Measurements from ENCODE around the gene DTWD1.

DTWD1 gene

DNA sequence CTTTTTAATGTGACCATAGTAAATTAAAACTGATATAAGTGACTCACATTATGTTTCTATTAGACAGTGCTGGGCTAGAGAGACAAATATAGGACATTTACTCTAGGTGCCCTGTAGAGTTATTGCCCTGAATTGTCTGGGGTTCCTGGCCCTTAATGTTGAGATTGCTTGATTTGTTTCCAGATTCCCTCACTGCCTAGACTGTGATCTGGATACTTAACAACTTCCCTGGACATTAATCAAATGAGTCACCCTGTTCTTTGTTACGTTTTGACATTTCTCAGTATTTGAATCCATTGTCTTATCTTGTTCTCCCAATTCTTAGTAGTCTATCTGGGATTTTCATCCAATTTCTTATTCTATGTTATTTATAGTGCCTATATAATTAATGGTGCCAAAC, 65.8 kb downstream of the DTWD1 start:
- Histone ChIP-seq H3K27ac (ENCODE audit: extremely low read depth, low read depth, low read length) (no peak overlapping the region), H3K4me1 (ENCODE audit: control insufficient read depth, insufficient read depth, low read length) (no peaks in the 10 kb centered on the region), H3K9me3 (ENCODE audit: control insufficient read depth, insufficient read depth, low read depth, low read length) (no peaks in the 10 kb centered on the region), H3K4me3 (ENCODE audit: low read depth, low read length) (no peak overlapping the region), H3K36me3 (ENCODE audit: control insufficient read depth in 2 of 2, insufficient read depth in 1 of 2, low read length in 2 of 2) (no peaks in the 10 kb centered on the region)
- TF ChIP-seq ZBTB1 (tag by site-specific recombination; IDR thresholded peaks at IDR 0.05), result no peak
- TF ChIP-seq ZIC2 (tag by site-specific recombination; IDR thresholded peaks at IDR 0.05), result no peak
- TF ChIP-seq SP2 (tag by site-specific recombination; IDR thresholded peaks at IDR 0.05), result no peak
- no peak for TF ChIP-seq KLF9 (tag by site-specific recombination; IDR thresholded peaks at IDR 0.05; ENCODE audit: low read depth)
- no peak for TF ChIP-seq KLF7 (tag by site-specific recombination; IDR thresholded peaks at IDR 0.05; ENCODE audit: borderline replicate concordance)
- no peak for TF ChIP-seq ZNF48 (tag by site-specific recombination; IDR thresholded peaks at IDR 0.05)
- TF ChIP-seq, protein P1, sequence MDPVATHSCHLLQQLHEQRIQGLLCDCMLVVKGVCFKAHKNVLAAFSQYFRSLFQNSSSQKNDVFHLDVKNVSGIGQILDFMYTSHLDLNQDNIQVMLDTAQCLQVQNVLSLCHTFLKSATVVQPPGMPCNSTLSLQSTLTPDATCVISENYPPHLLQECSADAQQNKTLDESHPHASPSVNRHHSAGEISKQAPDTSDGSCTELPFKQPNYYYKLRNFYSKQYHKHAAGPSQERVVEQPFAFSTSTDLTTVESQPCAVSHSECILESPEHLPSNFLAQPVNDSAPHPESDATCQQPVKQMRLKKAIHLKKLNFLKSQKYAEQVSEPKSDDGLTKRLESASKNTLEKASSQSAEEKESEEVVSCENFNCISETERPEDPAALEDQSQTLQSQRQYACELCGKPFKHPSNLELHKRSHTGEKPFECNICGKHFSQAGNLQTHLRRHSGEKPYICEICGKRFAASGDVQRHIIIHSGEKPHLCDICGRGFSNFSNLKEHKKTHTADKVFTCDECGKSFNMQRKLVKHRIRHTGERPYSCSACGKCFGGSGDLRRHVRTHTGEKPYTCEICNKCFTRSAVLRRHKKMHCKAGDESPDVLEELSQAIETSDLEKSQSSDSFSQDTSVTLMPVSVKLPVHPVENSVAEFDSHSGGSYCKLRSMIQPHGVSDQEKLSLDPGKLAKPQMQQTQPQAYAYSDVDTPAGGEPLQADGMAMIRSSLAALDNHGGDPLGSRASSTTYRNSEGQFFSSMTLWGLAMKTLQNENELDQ (tag by site-specific recombination; IDR thresholded peaks at IDR 0.05; ENCODE audit: low read depth), result no peak
- no peak for TF ChIP-seq ZBTB11 (tag by site-specific recombination; conservative IDR thresholded peaks at IDR 0.05; ENCODE audit: low read depth)
- TF ChIP-seq ZBTB7A (tag by site-specific recombination; IDR thresholded peaks at IDR 0.05; ENCODE audit: low read depth), result no peak
- TF ChIP-seq, protein P2, sequence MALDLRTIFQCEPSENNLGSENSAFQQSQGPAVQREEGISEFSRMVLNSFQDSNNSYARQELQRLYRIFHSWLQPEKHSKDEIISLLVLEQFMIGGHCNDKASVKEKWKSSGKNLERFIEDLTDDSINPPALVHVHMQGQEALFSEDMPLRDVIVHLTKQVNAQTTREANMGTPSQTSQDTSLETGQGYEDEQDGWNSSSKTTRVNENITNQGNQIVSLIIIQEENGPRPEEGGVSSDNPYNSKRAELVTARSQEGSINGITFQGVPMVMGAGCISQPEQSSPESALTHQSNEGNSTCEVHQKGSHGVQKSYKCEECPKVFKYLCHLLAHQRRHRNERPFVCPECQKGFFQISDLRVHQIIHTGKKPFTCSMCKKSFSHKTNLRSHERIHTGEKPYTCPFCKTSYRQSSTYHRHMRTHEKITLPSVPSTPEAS (tag by site-specific recombination; IDR thresholded peaks at IDR 0.05), result no peak
- no peak for TF ChIP-seq SCRT1 (tag by site-specific recombination; IDR thresholded peaks at IDR 0.05; ENCODE audit: borderline replicate concordance)
- no peak for TF ChIP-seq ZNF239 (tag by site-specific recombination; IDR thresholded peaks at IDR 0.05)
- TF ChIP-seq ZNF670 (tag by site-specific recombination; IDR thresholded peaks at IDR 0.05; ENCODE audit: low read depth), result no peak
- no peak for TF ChIP-seq ZBTB21 (tag by site-specific recombination; IDR thresholded peaks at IDR 0.05)
- TF ChIP-seq GLIS2 (tag by site-specific recombination; IDR thresholded peaks at IDR 0.05), result no peak
- TF ChIP-seq ZNF701 (tag by site-specific recombination; IDR thresholded peaks at IDR 0.05), result no peak
- POLR2A ChIA-PET, result no interaction called here
- CTCF ChIA-PET, result no interaction called here

DNA sequence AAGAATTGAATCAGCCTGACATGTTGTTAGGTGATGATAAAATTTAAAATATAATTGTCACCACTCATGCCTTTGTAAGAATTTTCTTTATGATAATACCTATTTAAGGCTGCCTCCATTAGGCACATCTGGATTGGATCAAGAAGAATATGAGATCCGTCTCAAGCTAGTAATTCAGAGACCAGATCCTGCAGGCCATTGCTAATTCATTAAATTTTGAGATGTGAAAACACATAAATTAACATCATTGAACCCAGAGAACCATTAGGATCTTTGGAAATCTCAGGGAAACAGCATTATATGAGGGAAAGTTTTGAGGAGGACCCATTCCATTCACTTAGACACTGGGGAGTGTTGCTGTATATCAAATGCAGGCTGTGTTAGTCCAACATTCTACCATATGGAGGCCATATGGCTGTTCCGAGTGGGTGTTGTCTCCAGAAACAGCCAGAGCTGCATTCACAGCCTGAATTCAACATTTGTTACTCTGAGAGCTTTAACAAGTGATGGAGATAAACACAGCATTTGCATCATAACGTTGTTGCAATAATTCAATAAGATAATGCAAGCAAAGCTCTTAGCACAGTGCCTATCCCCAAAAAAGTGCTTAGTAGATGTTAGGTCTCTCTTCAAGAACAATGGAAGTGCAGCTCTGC, 67.4 kb downstream of the DTWD1 start:
- Histone ChIP-seq H3K27ac (ENCODE audit: extremely low read depth, low read depth, low read length) (no peak overlapping the region), H3K4me1 (ENCODE audit: control insufficient read depth, insufficient read depth, low read length) (no peaks in the 10 kb centered on the region), H3K36me3 (ENCODE audit: control insufficient read depth in 2 of 2, insufficient read depth in 1 of 2, low read length in 2 of 2) (no peaks in the 10 kb centered on the region), H3K9me3 (ENCODE audit: control insufficient read depth, insufficient read depth, low read depth, low read length) (no peaks in the 10 kb centered on the region), H3K4me3 (ENCODE audit: low read depth, low read length) (no peak overlapping the region)
- POLR2A ChIA-PET, result no interaction called here
- TF ChIP-seq ZNF48 (tag by site-specific recombination; IDR thresholded peaks at IDR 0.05), result no peak
- no peak for TF ChIP-seq YY2 (tag by site-specific recombination; IDR thresholded peaks at IDR 0.05)
- TF ChIP-seq ZNF274 (IDR thresholded peaks at IDR 0.05; ENCODE audit: low read length), result no peak
- no peak for TF ChIP-seq ZNF274 (tag by site-specific recombination; IDR thresholded peaks at IDR 0.05; ENCODE audit: borderline replicate concordance)
- TF ChIP-seq ZNF544 (tag by site-specific recombination; IDR thresholded peaks at IDR 0.05), result no peak
- TF ChIP-seq ZBTB7A (tag by site-specific recombination; IDR thresholded peaks at IDR 0.05; ENCODE audit: low read depth), result no peak
- TF ChIP-seq ZNF114 (tag by site-specific recombination; IDR thresholded peaks at IDR 0.05), result no peak
- TF ChIP-seq ZNF169 (tag by site-specific recombination; IDR thresholded peaks at IDR 0.05), result no peak
- TF ChIP-seq, protein P3, sequence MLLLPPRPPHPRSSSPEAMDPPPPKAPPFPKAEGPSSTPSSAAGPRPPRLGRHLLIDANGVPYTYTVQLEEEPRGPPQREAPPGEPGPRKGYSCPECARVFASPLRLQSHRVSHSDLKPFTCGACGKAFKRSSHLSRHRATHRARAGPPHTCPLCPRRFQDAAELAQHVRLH (tag by site-specific recombination; IDR thresholded peaks at IDR 0.05), result no peak
- TF ChIP-seq ZNF10 (tag by site-specific recombination; IDR thresholded peaks at IDR 0.05), result no peak
- no peak for TF ChIP-seq SP7 (tag by site-specific recombination; IDR thresholded peaks at IDR 0.05)
- CTCF ChIA-PET, result no interaction called here

Measured in HEK293 (cell line).